ENCODE data around the gene MED14. TPM values are rescaled to one million over a fixed set of nuclear protein-coding genes. Genes with fewer than 3 reads are reported as not detected.

The MED14 gene
- total and polyA plus RNA-seq, 2 of the 4 experiments (the other 2 are of a cell fraction), result 17.6 to 25.9 TPM

GRCh38 chrX:40722930-40723329 lies 12.4 kb downstream of the MED14 start:
- TF ChIP-seq, protein P1, sequence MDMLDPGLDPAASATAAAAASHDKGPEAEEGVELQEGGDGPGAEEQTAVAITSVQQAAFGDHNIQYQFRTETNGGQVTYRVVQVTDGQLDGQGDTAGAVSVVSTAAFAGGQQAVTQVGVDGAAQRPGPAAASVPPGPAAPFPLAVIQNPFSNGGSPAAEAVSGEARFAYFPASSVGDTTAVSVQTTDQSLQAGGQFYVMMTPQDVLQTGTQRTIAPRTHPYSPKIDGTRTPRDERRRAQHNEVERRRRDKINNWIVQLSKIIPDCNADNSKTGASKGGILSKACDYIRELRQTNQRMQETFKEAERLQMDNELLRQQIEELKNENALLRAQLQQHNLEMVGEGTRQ (IDR thresholded peaks at IDR 0.05; ENCODE audit: low read depth, low read length), result no peak
- TF ChIP-seq, protein P2, sequence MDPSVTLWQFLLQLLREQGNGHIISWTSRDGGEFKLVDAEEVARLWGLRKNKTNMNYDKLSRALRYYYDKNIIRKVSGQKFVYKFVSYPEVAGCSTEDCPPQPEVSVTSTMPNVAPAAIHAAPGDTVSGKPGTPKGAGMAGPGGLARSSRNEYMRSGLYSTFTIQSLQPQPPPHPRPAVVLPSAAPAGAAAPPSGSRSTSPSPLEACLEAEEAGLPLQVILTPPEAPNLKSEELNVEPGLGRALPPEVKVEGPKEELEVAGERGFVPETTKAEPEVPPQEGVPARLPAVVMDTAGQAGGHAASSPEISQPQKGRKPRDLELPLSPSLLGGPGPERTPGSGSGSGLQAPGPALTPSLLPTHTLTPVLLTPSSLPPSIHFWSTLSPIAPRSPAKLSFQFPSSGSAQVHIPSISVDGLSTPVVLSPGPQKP (IDR thresholded peaks at IDR 0.05; ENCODE audit: borderline replicate concordance, low read depth, low read length), result no peak
- no peak for TF ChIP-seq RFX5 (IDR thresholded peaks at IDR 0.05; ENCODE audit: low read depth, low read length)
- no peak for TF ChIP-seq RAD21 (IDR thresholded peaks at IDR 0.05; ENCODE audit: low read length)
- TF ChIP-seq CEBPB (IDR thresholded peaks at IDR 0.05; ENCODE audit: low read depth, low read length), result no peak
- Histone ChIP-seq H3K4me2 (ENCODE audit: low read depth, low read length) (no peak overlapping the region), H2AK5ac (ENCODE audit: low read depth, low read length) (no peak overlapping the region), H3K14ac (replicated peaks; ENCODE audit: low read depth, low read length) (no peak overlapping the region), H3K18ac (ENCODE audit: low read depth, low read length) (no peak overlapping the region), H3K56ac (ENCODE audit: extremely low read depth, insufficient read depth, low read length) (no peak overlapping the region), H3K9ac (ENCODE audit: low read depth, low read length) (no peak overlapping the region), H2AK9ac (replicated peaks; ENCODE audit: low read depth, low read length, poor library complexity) (no peak overlapping the region), H3K27ac (ENCODE audit: insufficient read depth, low read length) (no peak overlapping the region), H3K27me3 (ENCODE audit: control insufficient read depth, insufficient read depth, low read length) (no peaks in the 10 kb centered on the region; the same call in 1 of the 2 replicates), H2AFZ (replicated peaks; ENCODE audit: low read length, poor library complexity) (no peak overlapping the region), H2BK120ac (ENCODE audit: low read depth, low read length) (no peak overlapping the region), H3K4me1 (ENCODE audit: control insufficient read depth, insufficient read depth, low read length) (peaks cover 7% of the 10 kb centered on the region; the same call in 1 of the 2 replicates), H3K9me3 (ENCODE audit: control insufficient read depth, insufficient read depth, low read length) (no peaks in the 10 kb centered on the region), H3K36me3 (ENCODE audit: control insufficient read depth, insufficient read depth, low read length) (peaks cover 3% of the 10 kb centered on the region), H2BK20ac (ENCODE audit: low read depth, low read length) (no peak overlapping the region), H4K5ac (ENCODE audit: low read depth, low read length) (no peak overlapping the region), H4K8ac (ENCODE audit: low read depth in 2 of 2, low read length in 2 of 2) (no peak overlapping the region), H3K4ac (ENCODE audit: low read depth, low read length) (no peak overlapping the region), H2BK15ac (ENCODE audit: low read depth, low read length) (no peak overlapping the region), H4K20me1 (ENCODE audit: insufficient read depth, low read length) (peaks cover 18% of the 10 kb centered on the region), H2BK5ac (ENCODE audit: low read depth, low read length, poor library complexity, severe bottlenecking) (no peak overlapping the region), H3K23ac (ENCODE audit: low read depth, low read length) (no peak overlapping the region), H4K91ac (ENCODE audit: insufficient read depth, low read depth, low read length) (no peak overlapping the region), H3K4me3 (ENCODE audit: insufficient read depth, low read depth, low read length) (no peak overlapping the region), H3K79me1 (ENCODE audit: low read depth in 1 of 2, low read length in 2 of 2) (peaks cover 0 to 36% of the 10 kb centered on the region in 2 experiments; a peak in 2 of 4 replicates), H3K9me1 (ENCODE audit: insufficient read depth, low read length) (no peaks in the 10 kb centered on the region; the same call in 1 of the 2 replicates)
- no TSS peak for BruUV-seq (replicated peaks)
- ChIA-PET POLR2A (ENCODE audit: unreplicated experiment) (no interaction called here), CTCF (no interaction called here)
- dilution Hi-C loops (cut with HindIII; ENCODE audit: low sequenced_read_pairs, unreplicated experiment) (no loop called here), in situ Hi-C loops (cut with MboI; ENCODE audit: low sequenced_read_pairs) (no loop called here), intact Hi-C loops (cut with micrococcal nuclease) (no loop called here)
- no CpG with 5 or more reads among the region's 1 CpG for WGBS, 2 experiments (ENCODE audit: extremely low coverage in 2 of 2, insufficient read length in 1 of 2)
- no peak for ATAC-seq (ENCODE audit: low read depth)
- no peak for DNase-seq

Data from IMR-90 (cell line).